K562 (cell line): ENCODE data around the gene XRCC2. TPM values are rescaled to one million over a fixed set of nuclear protein-coding genes. Genes with fewer than 3 reads are reported as not detected.

Experiments used
- ATF2 ChIP-seq: sonication (generic); formaldehyde crosslinking; IDR thresholded peaks from 2 replicates; pipeline ENCODE4 v1.8.1; 2022; ENCODE audit warnings: missing genetic modification reagents
- BCOR ChIP-seq: fragments of 450-650 bp; IDR thresholded peaks from 2 replicates; pipeline ENCODE4 v1.6.1; 2016
- CBX2 ChIP-seq: fragments of 200-600 bp; sonication (generic); IDR thresholded peaks from one replicate; pipeline ENCODE4 v1.6.1; 2012; ENCODE audit warnings: mild to moderate bottlenecking, low read length, inconsistent platforms; ENCODE audit not compliant: insufficient read depth, poor library complexity, severe bottlenecking
- FIP1L1 ChIP-seq: fragments of 200-400 bp; formaldehyde crosslinking; IDR thresholded peaks from 2 replicates; pipeline ENCODE4 v1.6.1; 2018; ENCODE audit warnings: mild to moderate bottlenecking, low read depth, low read length; ENCODE audit not compliant: poor library complexity, severe bottlenecking
- KLF1 ChIP-seq: fragments of 450-650 bp; IDR thresholded peaks from 2 replicates; pipeline ENCODE4 v1.6.1; 2016; ENCODE audit warnings: missing genetic modification characterization, missing compliant biosample characterization
- MCM7 ChIP-seq, 2 experiments: fragments of 450-650 bp; IDR thresholded peaks; 2 replicates each; pipeline ENCODE4 v1.6.1; 2016 to 2018
- PHF8 ChIP-seq: fragments of 200-600 bp; sonication (generic); IDR thresholded peaks from 2 replicates; pipeline ENCODE4 v1.6.1; 2012; ENCODE audit warnings: mixed run types, mild to moderate bottlenecking, inconsistent platforms, low read length, moderate library complexity, borderline replicate concordance
- PRMT5 ChIP-seq: sonication (generic); formaldehyde crosslinking; IDR thresholded peaks from 2 replicates; pipeline ENCODE4 v1.5.0; 2020; ENCODE audit warnings: missing genetic modification reagents
- RFX1 ChIP-seq: fragments of 450-650 bp; IDR thresholded peaks from 2 replicates; pipeline ENCODE4 v1.6.1; 2016; ENCODE audit warnings: mild to moderate bottlenecking, moderate library complexity
- RNF219 ChIP-seq: fragments of 250-450 bp; sonication (Bioruptor Pico); IDR thresholded peaks from 2 replicates; pipeline ENCODE4 v1.5.0; 2022; ENCODE audit warnings: mild to moderate bottlenecking
- SAFB2 ChIP-seq: fragments of 200-400 bp; formaldehyde crosslinking; IDR thresholded peaks from 2 replicates; pipeline ENCODE4 v1.6.1; 2018; ENCODE audit warnings: borderline replicate concordance, low read length, low read depth, moderate library complexity; ENCODE audit not compliant: severe bottlenecking
- TAF15 ChIP-seq: fragments of 200-400 bp; formaldehyde crosslinking; IDR thresholded peaks from 2 replicates; pipeline ENCODE4 v1.6.1; 2017; ENCODE audit warnings: mild to moderate bottlenecking, low read depth, low read length, moderate library complexity
- TBP ChIP-seq: optimal IDR thresholded peaks from 2 replicates; pipeline ENCODE3; 2011; ENCODE audit warnings: low read depth, low read length, improper control_type of control experiment
- ZNF384 ChIP-seq: IDR thresholded peaks from 2 replicates; pipeline ENCODE4 v1.6.1; 2012; ENCODE audit warnings: low read depth, low read length, improper control_type of control experiment
- polyA plus RNA-seq, 8 experiments: library from polyadenylated mRNA; depleted of rRNA in 4 of 8; stranded (reverse) in 5 of 8; unstranded in 3 of 8; fragments of >200 nt; fragmentation: Nextera tagmentation in 2 of 8; fragmentation: Illumina TruSeq in 1 of 8; extraction: Ambion mirVana in 2 of 8; extraction: Trizol in 1 of 8; gene quantifications; 2 replicates each; pipeline versions ENCODE4 v1.2.1 to v1.2.3, GENCODE V29; 2011 to 2014; ENCODE audit warnings: inconsistent platforms in 1 of 8, missing spikeins in 1 of 8
- total RNA-seq, 7 experiments: library from RNA; depleted of rRNA in 6 of 7; stranded (reverse); fragments of >200 nt in 6 of 7; fragmentation: Illumina TruSeq in 2 of 7; extraction: Trizol in 2 of 7; gene quantifications; 2 replicates each; pipeline versions ENCODE4 v1.2.1 to v1.2.3, GENCODE V29; 2011 to 2021; ENCODE audit warnings: low replicate concordance in 1 of 7
- TF ChIP-seq, protein P1 (sequence below): IDR thresholded peaks from 3 replicates; pipeline ENCODE4 v1.6.1; 2011; ENCODE audit warnings: borderline replicate concordance, mild to moderate bottlenecking, moderate library complexity; ENCODE audit not compliant: insufficient read length; ENCODE audit errors: extremely low read depth
- TF ChIP-seq, protein P2 (sequence below), 2 experiments: fragments of 450-650 bp in 1 of 2; IDR thresholded peaks; 2 replicates each; pipeline ENCODE4 v1.6.1; 2011 to 2017; ENCODE audit warnings: low read depth in 2 of 2, antibody characterized with exemption in 1 of 2, borderline replicate concordance in 1 of 2, low read length in 1 of 2, mild to moderate bottlenecking in 1 of 2, mixed read lengths in 1 of 2; ENCODE audit not compliant: control insufficient read depth in 1 of 2

Gene XRCC2
- total and polyA plus RNA-seq, 9 of the 15 experiments (the other 6 are each of a cell fraction or from before 2014, with no cell fraction given): 16.2 to 58.0 (median 39.8) TPM

DNA sequence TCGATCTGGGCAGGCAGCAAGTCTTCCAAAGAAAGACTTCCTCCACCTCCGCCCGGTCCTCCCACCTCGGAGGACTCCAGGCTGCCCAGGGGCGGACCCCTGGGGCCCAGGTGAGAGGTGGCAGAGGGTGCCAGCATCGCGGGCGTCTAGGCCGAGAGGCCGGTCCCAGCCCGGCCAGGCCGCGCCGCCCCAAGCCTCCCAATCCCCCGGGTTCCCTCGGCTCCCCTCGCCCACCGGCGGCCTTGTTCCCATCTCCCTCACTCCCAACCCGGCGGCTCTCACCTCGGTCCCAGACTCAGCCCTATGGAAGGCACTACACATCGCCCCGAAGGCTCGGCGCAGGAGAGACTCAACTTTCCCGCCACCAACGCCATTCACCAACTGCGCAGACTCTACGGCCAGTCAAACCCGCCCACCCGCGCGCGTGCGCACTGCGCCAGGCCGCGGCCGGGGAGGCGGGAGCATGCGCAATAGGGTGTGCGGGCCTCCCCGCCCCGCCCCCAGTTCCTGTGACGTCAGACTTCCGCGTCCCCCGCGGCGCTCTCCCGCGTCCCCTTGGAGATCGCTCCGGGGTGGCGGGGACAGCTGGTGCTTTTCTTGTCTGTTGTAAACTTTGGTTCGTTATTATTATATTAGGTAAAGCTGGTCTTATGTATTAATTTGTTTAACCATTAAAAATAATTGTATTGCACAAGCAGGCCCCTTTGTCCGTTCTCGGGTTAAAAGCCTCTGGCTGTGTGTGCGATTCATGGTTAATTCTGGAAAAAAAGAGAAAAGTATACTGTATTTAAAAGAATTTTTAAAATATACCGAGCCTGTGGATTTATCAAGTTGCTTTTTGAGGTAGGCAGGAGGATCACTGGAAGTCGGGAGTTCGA, at the start of gene XRCC2 (continued):
- TF ChIP-seq RNF219 (CRISPR knock-in tag) (no peak), PRMT5 (0 out of 2 replicates have a peak, but pooled peaks have one; percentile 57), CBX2 (no peak), FIP1L1 (peak; percentile 88), SAFB2 (no peak), ZNF384 (no peak), TBP (peak; percentile 82), BCOR (no peak; the same call in 1 of the 2 replicates), ATF2 (CRISPR knock-in tag) (no peak), MCM7 (IDR thresholded peaks at IDR 0.05) (no peak; a peak in 1 of 4 replicates), PHF8 (peak; percentile 82), KLF1 (tag) (peak; percentile 10; the same call in 1 of the 2 replicates), TAF15 (no peak), RFX1 (peak; percentile 85)
- TF ChIP-seq, protein P1, sequence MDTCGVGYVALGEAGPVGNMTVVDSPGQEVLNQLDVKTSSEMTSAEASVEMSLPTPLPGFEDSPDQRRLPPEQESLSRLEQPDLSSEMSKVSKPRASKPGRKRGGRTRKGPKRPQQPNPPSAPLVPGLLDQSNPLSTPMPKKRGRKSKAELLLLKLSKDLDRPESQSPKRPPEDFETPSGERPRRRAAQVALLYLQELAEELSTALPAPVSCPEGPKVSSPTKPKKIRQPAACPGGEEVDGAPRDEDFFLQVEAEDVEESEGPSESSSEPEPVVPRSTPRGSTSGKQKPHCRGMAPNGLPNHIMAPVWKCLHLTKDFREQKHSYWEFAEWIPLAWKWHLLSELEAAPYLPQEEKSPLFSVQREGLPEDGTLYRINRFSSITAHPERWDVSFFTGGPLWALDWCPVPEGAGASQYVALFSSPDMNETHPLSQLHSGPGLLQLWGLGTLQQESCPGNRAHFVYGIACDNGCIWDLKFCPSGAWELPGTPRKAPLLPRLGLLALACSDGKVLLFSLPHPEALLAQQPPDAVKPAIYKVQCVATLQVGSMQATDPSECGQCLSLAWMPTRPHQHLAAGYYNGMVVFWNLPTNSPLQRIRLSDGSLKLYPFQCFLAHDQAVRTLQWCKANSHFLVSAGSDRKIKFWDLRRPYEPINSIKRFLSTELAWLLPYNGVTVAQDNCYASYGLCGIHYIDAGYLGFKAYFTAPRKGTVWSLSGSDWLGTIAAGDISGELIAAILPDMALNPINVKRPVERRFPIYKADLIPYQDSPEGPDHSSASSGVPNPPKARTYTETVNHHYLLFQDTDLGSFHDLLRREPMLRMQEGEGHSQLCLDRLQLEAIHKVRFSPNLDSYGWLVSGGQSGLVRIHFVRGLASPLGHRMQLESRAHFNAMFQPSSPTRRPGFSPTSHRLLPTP: no peak
- TF ChIP-seq, protein P2, sequence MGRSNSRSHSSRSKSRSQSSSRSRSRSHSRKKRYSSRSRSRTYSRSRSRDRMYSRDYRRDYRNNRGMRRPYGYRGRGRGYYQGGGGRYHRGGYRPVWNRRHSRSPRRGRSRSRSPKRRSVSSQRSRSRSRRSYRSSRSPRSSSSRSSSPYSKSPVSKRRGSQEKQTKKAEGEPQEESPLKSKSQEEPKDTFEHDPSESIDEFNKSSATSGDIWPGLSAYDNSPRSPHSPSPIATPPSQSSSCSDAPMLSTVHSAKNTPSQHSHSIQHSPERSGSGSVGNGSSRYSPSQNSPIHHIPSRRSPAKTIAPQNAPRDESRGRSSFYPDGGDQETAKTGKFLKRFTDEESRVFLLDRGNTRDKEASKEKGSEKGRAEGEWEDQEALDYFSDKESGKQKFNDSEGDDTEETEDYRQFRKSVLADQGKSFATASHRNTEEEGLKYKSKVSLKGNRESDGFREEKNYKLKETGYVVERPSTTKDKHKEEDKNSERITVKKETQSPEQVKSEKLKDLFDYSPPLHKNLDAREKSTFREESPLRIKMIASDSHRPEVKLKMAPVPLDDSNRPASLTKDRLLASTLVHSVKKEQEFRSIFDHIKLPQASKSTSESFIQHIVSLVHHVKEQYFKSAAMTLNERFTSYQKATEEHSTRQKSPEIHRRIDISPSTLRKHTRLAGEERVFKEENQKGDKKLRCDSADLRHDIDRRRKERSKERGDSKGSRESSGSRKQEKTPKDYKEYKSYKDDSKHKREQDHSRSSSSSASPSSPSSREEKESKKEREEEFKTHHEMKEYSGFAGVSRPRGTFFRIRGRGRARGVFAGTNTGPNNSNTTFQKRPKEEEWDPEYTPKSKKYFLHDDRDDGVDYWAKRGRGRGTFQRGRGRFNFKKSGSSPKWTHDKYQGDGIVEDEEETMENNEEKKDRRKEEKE (IDR thresholded peaks at IDR 0.05; ENCODE audit: borderline replicate concordance in 1 of 2, control insufficient read depth in 1 of 2, low read depth in 2 of 2, low read length in 1 of 2): 0 out of 4 replicates have a peak, but pooled peaks of 1 of the 2 experiments have one; percentile 34
